ENCODE measurements around the gene MICOS13. TPM values are rescaled to one million over a fixed set of nuclear protein-coding genes. Genes with fewer than 3 reads are reported as not detected.
"Not testable (repeated sequence)": the region's sequence is repeated elsewhere in the genome, so short reads cannot be mapped to it uniquely, and the experiment has no call there.

Gene MICOS13
- total RNA-seq, 2 experiments from 2014 or later = 50.9 to 52.1 TPM

GRCh38 chr19:5692723-5693194 lies 12.4 kb upstream of the MICOS13 start:
- H3K27me3 Mint-ChIP-seq = no peaks in the 10 kb centered on the region
- peaks cover 21% of the 10 kb centered on the region for H3K4me1 Mint-ChIP-seq
- no peak for DNase-seq
- H3K27ac Mint-ChIP-seq = peak overlapping the region; percentile 86
- CTCF ChIA-PET = no interaction called here
- ATAC-seq = no peak
- H3K9me3 Mint-ChIP-seq (ENCODE audit: low read depth) = no peaks in the 10 kb centered on the region
- intact Hi-C loops (cut with DNase I, micrococcal nuclease) = no loop called here
- peak overlapping the region; percentile 100 for H3K4me3 Mint-ChIP-seq
- POLR2A ChIA-PET = interaction anchor here (0.6 to 1.1 kb wide), 3 partner anchors 15 to 32 kb away, joined by 3 to 4 read pairs (median 3); no protein-coding TSS in a partner anchor
- H3K36me3 Mint-ChIP-seq (ENCODE audit: low read depth) = peaks cover 57% of the 10 kb centered on the region

DNA sequence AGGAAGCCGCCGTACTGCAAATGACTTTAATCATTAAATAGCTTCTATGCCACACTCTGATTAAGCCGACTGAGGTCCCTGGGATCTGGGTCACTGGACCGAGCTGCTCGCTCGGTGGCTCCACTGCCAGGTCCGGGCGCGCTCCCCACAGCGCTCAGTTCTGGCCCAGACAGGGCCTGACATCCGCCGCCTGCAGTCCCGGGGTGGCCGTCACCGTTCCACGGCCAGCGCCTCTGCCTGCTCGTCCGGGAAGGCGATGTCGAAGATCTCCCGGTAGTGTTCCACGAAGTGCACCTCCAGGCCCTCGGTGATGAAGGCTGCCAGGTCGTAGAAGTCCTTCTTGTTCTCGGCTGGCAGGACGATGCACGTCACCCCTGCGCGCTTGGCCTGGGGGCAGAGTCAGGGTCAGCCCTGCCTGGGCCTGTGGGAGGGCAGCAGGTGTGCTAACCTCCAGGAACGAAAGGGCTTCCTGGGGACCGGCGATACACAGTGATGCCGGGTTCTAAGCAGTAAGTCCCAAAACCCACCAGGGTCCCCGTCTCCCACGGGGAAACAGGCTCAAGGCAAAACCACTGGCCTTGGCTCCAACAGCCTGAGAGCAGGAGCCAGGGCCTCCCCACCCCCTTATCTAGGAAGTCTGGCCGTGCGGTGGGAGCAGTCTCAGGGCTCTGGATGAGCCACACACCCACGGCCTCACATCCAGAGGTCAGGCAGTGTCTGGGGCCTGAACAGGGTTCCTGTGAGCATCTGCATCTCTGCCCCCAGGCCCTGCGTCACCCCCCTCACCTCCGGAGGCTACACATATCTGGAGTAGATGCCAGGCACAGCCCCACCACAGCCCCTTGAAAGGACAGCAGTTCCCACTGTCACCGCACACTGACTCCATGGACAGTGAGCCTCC lies 11.8 kb upstream of the MICOS13 start:
- H3K9me3 Mint-ChIP-seq (ENCODE audit: low read depth) = no peaks in the 10 kb centered on the region
- no peak for ATAC-seq

GRCh38 chr19:5690955-5691821 lies 10.9 kb upstream of the MICOS13 start:
- Mint-ChIP-seq H3K27ac (peak overlapping the region; percentile 96), H3K9me3 (ENCODE audit: low read depth) (no peaks in the 10 kb centered on the region), H3K27me3 (no peaks in the 10 kb centered on the region), H3K4me3 (peak overlapping the region; percentile 100), H3K36me3 (ENCODE audit: low read depth) (peaks cover 51% of the 10 kb centered on the region), H3K4me1 (peaks cover 21% of the 10 kb centered on the region)
- DNase-seq (peak; percentile 86), ATAC-seq (peak; percentile 4)
- CTCF ChIA-PET = interaction anchor here (0.5 to 1.6 kb wide), 5 partner anchors 27 to 1675 kb away, joined by 3 to 9 read pairs (median 3); partner anchors contain the start of genes CATSPERD, LONP1, SAFB and SAFB2
- POLR2A ChIA-PET = interaction anchor here (0.6 to 1.8 kb wide), 7 partner anchors 17 to 823 kb away, joined by 3 to 20 read pairs (median 3); partner anchors contain the start of genes CATSPERD, DUS3L, LONP1 and PLIN3
- intact Hi-C loops (cut with DNase I, micrococcal nuclease) = loop anchor here (1.0 to 2.0 kb wide), 9 partner anchors 11 to 419 kb away; partner anchors contain the start of genes CATSPERD (in 2 of the 2), LONP1 (in 2 of the 2), MICOS13 (in 2 of the 2) and DUS3L (in 1 of the 2)

More for the DNA sequence above, 11.8 kb upstream of the MICOS13 start:
- ChIA-PET POLR2A (interaction anchor here (0.6 to 1.8 kb wide), 6 partner anchors 16 to 99 kb away, joined by 3 to 20 read pairs (median 3); partner anchors contain the start of genes CATSPERD, DUS3L, LONP1 and SAFB), CTCF (interaction anchor here (0.5 to 1.6 kb wide), 2 partner anchors 27 to 1674 kb away, joined by 3 to 9 read pairs; no protein-coding TSS in a partner anchor)
- H3K4me3 Mint-ChIP-seq = peak overlapping the region; percentile 100
- peak; percentile 57 for DNase-seq
- H3K27ac Mint-ChIP-seq = peak overlapping the region; percentile 86
- H3K4me1 Mint-ChIP-seq = peaks cover 21% of the 10 kb centered on the region
- no peaks in the 10 kb centered on the region for H3K27me3 Mint-ChIP-seq
- H3K36me3 Mint-ChIP-seq (ENCODE audit: low read depth) = peaks cover 57% of the 10 kb centered on the region
- intact Hi-C loops (cut with DNase I, micrococcal nuclease) = loop anchor here in 1 of 2 experiments (2.0 kb wide), 1 partner anchor 99 kb away; the partner anchor contains the start of gene DUS3L

- H3K27me3 Mint-ChIP-seq = no peaks in the 10 kb centered on the region
- H3K4me3 Mint-ChIP-seq = peak within 1 kb of the TSS; percentile 100
- ChIA-PET CTCF (interaction anchor here (0.6 to 2.4 kb wide), 22 partner anchors 9 to 114 kb away, joined by 3 to 32 read pairs (median 4); partner anchors contain the start of genes CATSPERD, DUS3L, LONP1 and SAFB), POLR2A (interaction anchor here (0.6 to 1.8 kb wide), 13 partner anchors 11 to 995 kb away, joined by 3 to 20 read pairs (median 5); partner anchors contain the start of genes CATSPERD, DUS3L, LONP1 and SAFB)
- H3K9me3 Mint-ChIP-seq (ENCODE audit: low read depth) = no peaks in the 10 kb centered on the region
- peaks cover 21% of the 10 kb centered on the region for H3K4me1 Mint-ChIP-seq
- DNase-seq (peak; percentile 100), ATAC-seq (peak; percentile 54)
- peak within 1 kb of the TSS; percentile 96 for H3K27ac Mint-ChIP-seq
- peaks cover 49% of the 10 kb centered on the region for H3K36me3 Mint-ChIP-seq (ENCODE audit: low read depth)
- intact Hi-C loops (cut with DNase I, micrococcal nuclease) = loop anchor here (1.0 to 2.0 kb wide), 9 partner anchors 10 to 420 kb away; partner anchors contain the start of genes CATSPERD (in 2 of the 2), LONP1 (in 2 of the 2), MICOS13 (in 2 of the 2) and DUS3L (in 1 of the 2)
Measured at GRCh38 chr19:5690125-5690954, 10.0 kb upstream of the MICOS13 start, which contains the start of gene RPL36. TSS of gene RPL36 (plus strand) at chr19:5690295. CDS start at chr19:5690508, 213 bp downstream.

- H3K9me3 Mint-ChIP-seq (ENCODE audit: low read depth); H3K27ac Mint-ChIP-seq; H3K27me3 Mint-ChIP-seq; ATAC-seq; DNase-seq; POLR2A ChIA-PET: not testable (repeated sequence)
- H3K4me3 Mint-ChIP-seq = peak overlapping the region; percentile 48
- intact Hi-C loops (cut with DNase I, micrococcal nuclease) = loop anchor here in 1 of 2 experiments (5.0 to 10.0 kb wide), 4 partner anchors 1344 to 1704 kb away; partner anchors contain the start of genes EEF2, MPND and ZBTB7A
- CTCF ChIA-PET = interaction anchor here (0.8 to 2.4 kb wide), 3 partner anchors 23 to 66 kb away, joined by 3 to 32 read pairs (median 4); partner anchors contain the start of genes CATSPERD, LONP1, SAFB and SAFB2
- H3K36me3 Mint-ChIP-seq (ENCODE audit: low read depth) = peaks cover 33% of the 10 kb centered on the region
- peaks cover 21% of the 10 kb centered on the region for H3K4me1 Mint-ChIP-seq
Measured at GRCh38 chr19:5688262-5688881, 8.1 kb upstream of the MICOS13 start.

DNA sequence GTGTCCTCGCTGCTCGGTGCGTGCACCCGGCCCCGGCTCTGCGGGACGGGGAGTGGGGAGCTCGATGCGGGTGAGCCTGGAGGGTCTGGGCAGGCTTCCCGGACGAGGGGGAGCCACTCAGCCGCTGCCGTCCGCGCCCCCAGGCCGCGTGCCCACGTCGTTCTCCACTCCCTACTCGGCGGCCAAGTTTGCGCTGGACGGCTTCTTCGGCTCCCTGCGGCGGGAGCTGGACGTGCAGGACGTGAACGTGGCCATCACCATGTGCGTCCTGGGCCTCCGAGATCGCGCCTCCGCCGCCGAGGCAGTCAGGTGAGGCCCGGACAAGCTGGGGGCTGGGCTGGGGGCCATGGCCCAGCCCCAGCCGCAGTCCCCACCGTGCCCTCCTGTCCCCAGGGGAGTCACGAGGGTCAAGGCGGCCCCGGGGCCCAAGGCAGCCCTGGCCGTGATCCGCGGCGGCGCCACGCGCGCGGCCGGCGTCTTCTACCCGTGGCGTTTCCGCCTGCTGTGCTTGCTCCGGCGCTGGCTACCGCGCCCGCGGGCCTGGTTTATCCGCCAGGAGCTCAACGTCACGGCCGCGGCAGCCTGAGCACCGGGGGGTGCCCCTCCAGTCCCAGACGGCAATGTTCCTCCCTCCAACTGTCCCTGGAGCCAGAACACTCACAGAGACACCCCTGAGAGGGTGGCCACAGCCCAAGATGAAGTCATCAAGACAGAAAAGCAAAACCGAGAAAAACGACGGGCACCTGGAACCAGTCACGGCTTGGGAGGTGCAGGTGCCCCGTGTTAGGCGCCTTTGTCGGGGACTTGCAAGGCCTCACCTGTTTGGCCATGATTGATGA lies 7.3 kb upstream of the MICOS13 start:
- ChIA-PET POLR2A (interaction anchor here (0.7 to 1.8 kb wide), 7 partner anchors 10 to 217 kb away, joined by 3 to 15 read pairs (median 3); partner anchors contain the start of genes CATSPERD, LONP1, SAFB and SAFB2), CTCF (interaction anchor here (0.6 to 2.1 kb wide), 9 partner anchors 12 to 119 kb away, joined by 3 to 14 read pairs (median 4); partner anchors contain the start of genes SAFB and SAFB2)
- ATAC-seq (no peak), DNase-seq (no peak)
- intact Hi-C loops (cut with DNase I, micrococcal nuclease) = loop anchor here in 1 of 2 experiments (1.0 to 10.0 kb wide), 5 partner anchors 217 to 1703 kb away; partner anchors contain the start of genes EEF2, MPND, VMAC and ZBTB7A
- Mint-ChIP-seq H3K36me3 (ENCODE audit: low read depth) (peaks cover 25% of the 10 kb centered on the region), H3K27me3 (no peaks in the 10 kb centered on the region), H3K27ac (no peak overlapping the region), H3K9me3 (ENCODE audit: low read depth) (no peaks in the 10 kb centered on the region), H3K4me3 (peak overlapping the region; percentile 69), H3K4me1 (peaks cover 19% of the 10 kb centered on the region)

DNA sequence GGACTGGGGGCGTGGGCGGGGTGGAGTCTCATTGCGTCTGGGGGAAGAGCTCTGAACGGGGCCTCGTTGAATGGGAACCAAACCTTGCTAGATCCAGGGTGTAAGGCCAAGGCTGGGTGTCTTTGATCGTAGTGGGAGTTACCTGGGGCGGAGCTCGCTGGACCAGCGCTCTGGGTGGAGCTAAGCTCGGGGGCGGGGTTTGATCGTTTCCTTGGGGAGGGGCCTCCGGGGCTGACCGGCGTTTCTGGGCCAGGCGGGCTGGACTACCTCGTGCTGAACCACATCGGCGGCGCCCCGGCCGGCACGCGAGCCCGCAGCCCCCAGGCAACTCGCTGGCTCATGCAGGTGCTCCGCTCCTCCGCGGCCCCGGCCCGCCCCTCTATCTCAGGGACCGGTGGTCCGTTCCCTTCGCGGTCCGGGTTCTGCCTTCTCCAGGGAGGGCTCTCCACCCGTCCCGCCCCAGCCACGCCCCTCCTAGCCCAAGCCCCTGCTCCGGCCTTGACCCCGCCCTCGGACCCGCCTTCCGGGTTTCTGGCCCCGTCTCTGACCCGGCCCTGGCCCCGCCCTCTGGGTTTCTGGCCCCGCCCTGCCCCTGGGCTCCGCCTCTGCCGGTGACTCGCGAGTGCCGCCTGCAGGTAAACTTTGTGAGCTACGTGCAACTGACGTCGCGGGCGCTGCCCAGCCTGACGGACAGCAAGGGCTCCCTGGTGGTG lies 6.5 kb upstream of the MICOS13 start:
- CTCF ChIA-PET = interaction anchor here (0.6 to 2.1 kb wide), 8 partner anchors 11 to 118 kb away, joined by 3 to 14 read pairs (median 4); partner anchors contain the start of genes SAFB and SAFB2
- Mint-ChIP-seq H3K27ac (peak overlapping the region; percentile 79), H3K27me3 (no peaks in the 10 kb centered on the region), H3K4me1 (peaks cover 18% of the 10 kb centered on the region), H3K9me3 (ENCODE audit: low read depth) (no peaks in the 10 kb centered on the region), H3K36me3 (ENCODE audit: low read depth) (peaks cover 18% of the 10 kb centered on the region), H3K4me3 (peak overlapping the region; percentile 69)
- intact Hi-C loops (cut with DNase I, micrococcal nuclease) = loop anchor here in 1 of 2 experiments (1.0 to 10.0 kb wide), 7 partner anchors 103 to 1702 kb away; partner anchors contain the start of genes EEF2, MPND, VMAC and ZBTB7A
- peak; percentile 100 for DNase-seq
- ATAC-seq = peak; percentile 61
- POLR2A ChIA-PET = interaction anchor here (0.7 to 1.8 kb wide), 8 partner anchors 10 to 218 kb away, joined by 3 to 15 read pairs (median 6); partner anchors contain the start of genes CATSPERD, LONP1, SAFB and SAFB2

GRCh38 chr19:5686326-5686646 lies 6.0 kb upstream of the MICOS13 start:
- Mint-ChIP-seq H3K36me3 (ENCODE audit: low read depth) (peaks cover 12% of the 10 kb centered on the region), H3K4me3 (peak overlapping the region; percentile 69), H3K9me3 (ENCODE audit: low read depth) (no peaks in the 10 kb centered on the region), H3K27ac (peak overlapping the region; percentile 79), H3K27me3 (no peaks in the 10 kb centered on the region), H3K4me1 (peaks cover 23% of the 10 kb centered on the region)
- intact Hi-C loops (cut with DNase I, micrococcal nuclease) = loop anchor here in 1 of 2 experiments (1.0 to 10.0 kb wide), 6 partner anchors 104 to 1701 kb away; partner anchors contain the start of genes EEF2, MPND and ZBTB7A
- POLR2A ChIA-PET = interaction anchor here (0.9 to 1.8 kb wide), 5 partner anchors 32 to 118 kb away, joined by 3 to 15 read pairs (median 9); partner anchors contain the start of genes CATSPERD, LONP1, SAFB and SAFB2
- DNase-seq = no peak
- CTCF ChIA-PET = interaction anchor here (1.3 to 2.1 kb wide), 4 partner anchors 10 to 64 kb away, joined by 4 to 14 read pairs (median 4); partner anchors contain the start of genes SAFB and SAFB2
- ATAC-seq = no peak

All from activated CD4-positive, alpha-beta T cell treated with anti-CD3 and anti-CD28 coated beads for 36 hours (primary cell).